ENCODE measurements around the gene ADAM19. TPM values are rescaled to one million over a fixed set of nuclear protein-coding genes. Genes with fewer than 3 reads are reported as not detected.

The ADAM19 gene
- total RNA-seq = 12.6 TPM

GRCh38 chr5:157575381-157576020, at the start of gene ADAM19:
Gene ADAM19 (minus strand): TSS chr5:157575775. CDS start chr5:157575696, 79 bp downstream.
- DNase-seq (ENCODE audit: low spot score in 2 of 2) (peak; percentile 50 to 63), FAIRE-seq (no peak)

- DNase-seq (ENCODE audit: low spot score in 2 of 2) (no peak), FAIRE-seq (no peak)
These were observed 48.6 kb upstream of the ADAM19 start for GRCh38 chr5:157624144-157624543.

DNA sequence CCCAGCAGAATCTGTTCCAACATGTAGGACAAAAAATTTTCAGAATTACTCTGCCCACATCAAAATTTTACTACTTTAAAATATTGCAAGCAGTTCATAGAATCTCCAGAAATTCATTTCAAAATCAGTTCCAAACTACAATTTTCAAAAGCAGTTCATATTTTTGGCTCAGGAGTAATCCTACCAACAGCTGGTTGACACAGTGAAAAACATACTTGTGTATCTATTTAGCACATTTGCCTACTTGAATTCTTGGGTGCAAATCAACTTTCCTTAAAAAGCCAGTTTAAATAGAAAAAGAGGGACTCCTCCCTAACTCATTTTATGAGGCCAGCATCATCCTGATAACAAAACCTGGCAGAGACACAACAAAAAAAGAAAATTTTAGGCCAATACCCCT, 45.2 kb upstream of the ADAM19 start:
- FAIRE-seq = no peak
- DNase-seq (ENCODE audit: low spot score in 2 of 2) = no peak

- FAIRE-seq = no peak
These were observed 42.7 kb upstream of the ADAM19 start for GRCh38 chr5:157618191-157618765.

GRCh38 chr5:157616785-157617184, 41.2 kb upstream of the ADAM19 start:
- DNase-seq (ENCODE audit: low spot score in 2 of 2) (no peak), FAIRE-seq (no peak)

More at GRCh38 chr5:157618191-157618765, 42.7 kb upstream of the ADAM19 start:
- no peak for DNase-seq (ENCODE audit: low spot score in 2 of 2)

DNA sequence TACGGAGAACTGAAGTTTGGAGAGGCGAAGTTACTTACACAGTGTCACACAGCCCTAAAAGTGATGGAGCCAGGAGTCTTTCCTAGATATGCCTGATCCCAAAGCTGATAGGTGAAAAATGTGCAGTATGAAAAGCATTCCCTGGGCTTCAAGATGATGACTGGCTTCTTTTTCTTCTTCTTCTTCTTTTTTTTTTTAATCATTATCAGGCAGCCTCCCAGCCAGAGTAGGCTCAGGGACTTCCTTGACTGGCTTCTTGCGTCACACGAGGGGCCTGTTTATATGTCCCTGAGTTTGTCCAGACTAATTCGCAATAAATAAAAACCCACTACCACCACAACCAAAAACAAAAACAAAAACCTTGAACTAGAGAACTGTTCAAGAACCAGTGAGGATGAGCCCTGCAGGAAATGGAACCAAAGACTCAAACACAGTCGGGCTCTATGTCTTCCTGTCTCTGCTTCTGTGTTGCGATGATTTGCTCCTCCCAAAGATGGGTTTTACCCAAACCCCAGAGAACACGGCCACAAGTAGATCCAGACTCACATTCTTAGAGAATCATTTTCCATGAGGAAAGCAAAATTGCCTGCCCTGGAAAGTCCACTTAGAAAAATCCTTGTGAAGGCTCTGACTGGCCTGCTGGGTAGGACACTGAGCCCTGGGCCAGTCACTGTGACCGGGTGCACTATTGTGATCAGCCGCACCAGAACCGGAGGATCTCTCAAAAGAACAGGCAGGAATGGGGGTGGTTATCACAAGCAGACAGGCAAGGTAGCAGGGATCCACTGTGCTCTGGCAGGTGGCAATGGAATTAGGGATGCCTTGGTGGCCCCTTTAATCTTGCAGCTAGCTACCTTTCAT, 38.0 kb upstream of the ADAM19 start:
- DNase-seq (ENCODE audit: low spot score in 2 of 2) (no peak), FAIRE-seq (no peak)

- no peak for FAIRE-seq
- DNase-seq (ENCODE audit: low spot score in 2 of 2) = no peak
These were observed 37.0 kb upstream of the ADAM19 start for GRCh38 chr5:157612581-157612980.

- FAIRE-seq (no peak), DNase-seq (ENCODE audit: low spot score in 2 of 2) (no peak)
These were observed 36.2 kb upstream of the ADAM19 start for GRCh38 chr5:157611571-157612476.

DNA sequence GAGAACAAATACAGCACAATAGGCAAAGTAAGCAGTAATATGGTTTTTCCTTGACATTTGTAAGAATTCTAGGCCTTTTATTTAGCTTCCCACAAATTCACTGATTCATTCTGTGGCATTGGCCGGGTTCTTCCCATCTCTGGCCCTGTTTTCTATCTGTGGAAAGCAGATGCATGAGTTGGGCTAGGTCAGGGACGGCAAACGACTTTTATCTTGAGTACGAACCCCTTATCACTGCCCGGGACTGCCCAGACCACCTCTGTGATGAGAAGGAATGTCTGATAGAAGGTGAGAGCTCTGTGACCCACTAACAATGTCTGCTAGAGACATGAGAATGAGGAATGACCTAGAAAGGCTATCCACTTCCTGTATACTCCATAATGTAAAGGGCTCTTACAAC, 35.4 kb upstream of the ADAM19 start:
- DNase-seq (ENCODE audit: low spot score in 2 of 2) (no peak), FAIRE-seq (no peak)

DNA sequence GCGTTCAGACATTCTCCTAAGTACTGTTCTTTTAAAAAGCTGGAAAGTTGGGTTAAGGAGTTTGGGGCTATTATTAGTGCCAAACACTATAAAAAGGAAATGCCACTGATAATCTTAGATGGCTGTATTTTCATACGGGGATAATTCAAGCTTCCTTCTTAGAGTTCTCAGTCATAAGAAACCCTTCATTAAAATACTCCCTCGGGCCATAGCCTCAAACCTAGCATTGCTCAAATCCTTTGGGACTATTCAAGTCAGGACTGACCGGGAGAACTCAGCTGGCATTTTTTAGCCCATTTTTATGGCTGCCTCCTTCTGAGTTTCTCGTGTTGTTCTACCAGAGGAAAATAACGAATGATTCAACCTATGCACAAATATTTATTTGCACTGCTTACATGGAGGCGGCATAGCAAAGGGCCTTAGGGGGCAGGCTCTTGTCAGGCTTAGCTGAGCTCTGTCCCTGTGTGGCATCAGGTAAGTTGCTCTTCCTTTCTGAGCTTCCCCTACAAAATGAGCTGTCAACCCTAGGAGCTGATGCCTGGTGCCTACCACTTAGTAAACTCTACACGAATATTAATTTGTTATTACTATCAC, 33.5 kb upstream of the ADAM19 start:
- DNase-seq (ENCODE audit: low spot score in 2 of 2) (no peak), FAIRE-seq (no peak)

DNA sequence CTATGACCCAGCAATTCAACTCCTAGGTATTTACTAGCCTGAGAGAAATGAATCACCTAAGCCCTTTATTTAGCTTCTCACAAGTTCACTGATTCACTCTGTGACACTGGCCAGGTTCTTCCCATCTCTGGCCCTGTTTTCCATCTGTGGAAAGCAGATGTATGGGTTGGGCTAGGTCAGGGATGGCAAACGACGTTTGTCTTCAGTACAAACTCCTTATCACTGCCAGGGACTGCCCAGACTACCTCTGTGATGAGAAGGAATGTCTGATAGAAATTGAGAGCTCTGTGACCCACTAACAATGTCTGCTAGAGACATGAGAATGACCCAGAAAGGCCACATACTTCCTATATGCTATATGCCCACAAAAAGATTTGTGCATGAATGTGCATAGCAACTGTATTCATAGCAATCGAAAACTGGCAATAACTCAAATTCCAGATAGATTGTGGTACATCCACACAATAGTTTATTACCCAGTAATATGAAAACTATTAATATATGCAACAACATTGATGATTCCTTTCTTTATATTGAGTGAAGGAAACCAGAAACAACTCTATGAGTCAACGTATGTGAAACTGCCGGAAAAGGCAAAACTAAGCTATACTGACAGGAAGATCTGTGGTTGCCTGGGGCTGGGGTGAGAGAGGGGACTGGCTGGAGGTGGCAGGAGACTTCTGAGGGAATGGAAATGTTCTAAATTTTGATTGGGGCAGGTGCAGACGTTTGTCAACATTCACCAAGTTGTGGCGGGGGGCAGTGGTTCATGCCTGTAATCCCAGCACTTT, 32.0 kb upstream of the ADAM19 start:
- FAIRE-seq = no peak
- DNase-seq (ENCODE audit: low spot score in 2 of 2) = no peak

DNA sequence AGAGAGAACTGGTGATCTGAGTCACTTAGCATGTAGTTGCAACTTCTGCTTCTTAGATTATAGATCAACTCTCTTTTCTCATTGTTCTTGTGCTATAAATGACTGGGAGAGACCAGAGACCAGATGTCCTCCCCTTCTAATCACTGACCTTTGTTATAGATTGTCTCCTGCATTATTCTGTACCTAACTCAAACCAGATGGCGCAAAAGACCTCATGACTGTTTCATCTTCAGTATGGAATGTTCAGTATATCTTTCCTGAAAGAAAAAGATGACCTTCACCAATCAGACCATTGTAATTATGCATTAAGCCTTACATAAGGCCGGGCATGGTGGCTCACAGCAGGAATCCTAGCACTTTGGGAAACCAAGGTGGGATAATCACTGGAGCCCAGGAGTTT, 30.5 kb upstream of the ADAM19 start:
- DNase-seq (ENCODE audit: low spot score in 2 of 2) = no peak
- no peak for FAIRE-seq

- FAIRE-seq (no peak), DNase-seq (ENCODE audit: low spot score in 2 of 2) (no peak)
These were observed 28.0 kb upstream of the ADAM19 start for GRCh38 chr5:157603333-157604190.

GRCh38 chr5:157602505-157602904, 26.9 kb upstream of the ADAM19 start:
- FAIRE-seq = no peak

DNA sequence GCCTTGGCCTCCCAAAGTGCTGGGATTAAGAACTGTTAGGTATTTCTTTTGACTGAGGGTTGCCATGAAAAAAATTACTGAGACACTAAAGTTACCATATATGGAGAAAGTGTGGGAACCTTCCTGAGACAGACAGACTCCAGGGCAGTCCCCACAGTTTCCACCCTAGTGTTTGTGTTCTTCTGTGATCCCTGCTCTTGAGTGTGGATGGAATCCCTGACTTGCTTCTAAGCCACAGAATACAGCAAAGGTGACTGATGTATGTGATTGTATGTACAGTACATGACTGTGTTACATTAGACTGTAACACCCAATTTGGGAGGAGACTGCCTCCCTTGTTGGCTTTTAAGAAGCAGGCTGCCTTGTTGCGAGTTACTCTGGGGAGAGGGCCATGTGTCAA, 24.7 kb upstream of the ADAM19 start:
- FAIRE-seq = no peak

More at GRCh38 chr5:157602505-157602904, 26.9 kb upstream of the ADAM19 start:
- DNase-seq (ENCODE audit: low spot score in 2 of 2) = no peak

GRCh38 chr5:157599565-157599964, 24.0 kb upstream of the ADAM19 start:
- FAIRE-seq = no peak

More for the DNA sequence above, 24.7 kb upstream of the ADAM19 start:
- no peak for DNase-seq (ENCODE audit: low spot score in 2 of 2)

DNA sequence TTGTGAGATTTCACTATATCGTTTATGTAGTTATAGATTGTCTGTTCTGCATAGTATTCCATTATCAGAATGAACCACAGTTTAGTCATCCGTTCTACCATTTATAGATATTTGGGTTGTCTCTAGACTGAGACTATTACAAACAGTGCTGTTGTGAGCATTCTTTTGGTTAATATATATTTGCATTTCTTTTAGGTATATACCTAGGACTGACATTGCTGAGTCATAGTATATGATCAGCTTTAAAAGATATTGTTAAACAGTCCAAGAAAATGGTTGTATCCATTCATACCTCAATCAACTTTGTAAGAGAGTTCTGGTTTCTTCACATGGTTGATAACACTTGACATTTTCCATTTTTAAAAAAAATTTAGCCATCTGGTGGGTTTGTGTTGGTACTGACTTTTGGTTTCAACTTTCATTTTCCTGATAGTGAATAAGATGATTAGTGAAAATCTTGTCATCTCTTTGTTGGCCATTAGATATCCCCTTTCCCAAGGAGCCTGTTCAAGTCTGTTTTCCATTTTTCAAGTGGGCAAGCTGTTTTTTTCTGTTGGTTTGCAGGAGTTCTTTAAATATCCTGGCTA, 22.9 kb upstream of the ADAM19 start:
- DNase-seq (ENCODE audit: low spot score in 2 of 2) = no peak
- no peak for FAIRE-seq

More at GRCh38 chr5:157599565-157599964, 24.0 kb upstream of the ADAM19 start:
- DNase-seq (ENCODE audit: low spot score in 2 of 2) = no peak

DNA sequence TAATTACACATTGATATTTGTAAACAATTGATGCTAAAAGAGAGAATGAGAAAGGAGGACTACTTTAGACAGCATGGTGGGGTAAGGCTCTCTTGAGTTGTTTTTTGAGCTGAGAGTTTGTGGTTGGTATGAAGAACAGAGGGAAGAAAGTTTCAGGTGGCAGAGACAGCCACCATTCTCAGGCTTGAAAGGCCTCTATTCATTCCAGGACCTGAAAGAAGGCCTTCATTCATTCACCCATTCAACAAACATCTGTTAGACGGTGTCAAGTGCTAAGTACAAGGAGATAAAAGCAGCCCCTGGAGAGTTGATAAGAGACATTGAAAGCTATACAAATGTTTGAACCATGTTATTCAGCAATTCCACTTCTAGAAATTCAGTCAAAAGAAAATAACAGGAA, 21.7 kb upstream of the ADAM19 start:
- no peak for FAIRE-seq
- no peak for DNase-seq (ENCODE audit: low spot score in 2 of 2)
